ENCODE results near the gene TOPAZ1. TPM values are rescaled to one million over a fixed set of nuclear protein-coding genes. Genes with fewer than 3 reads are reported as not detected.

Gene TOPAZ1
- total and polyA plus RNA-seq, 2 of the 13 experiments (the other 11 are each of a cell fraction or from before 2014, with no cell fraction given): not detected

DNA sequence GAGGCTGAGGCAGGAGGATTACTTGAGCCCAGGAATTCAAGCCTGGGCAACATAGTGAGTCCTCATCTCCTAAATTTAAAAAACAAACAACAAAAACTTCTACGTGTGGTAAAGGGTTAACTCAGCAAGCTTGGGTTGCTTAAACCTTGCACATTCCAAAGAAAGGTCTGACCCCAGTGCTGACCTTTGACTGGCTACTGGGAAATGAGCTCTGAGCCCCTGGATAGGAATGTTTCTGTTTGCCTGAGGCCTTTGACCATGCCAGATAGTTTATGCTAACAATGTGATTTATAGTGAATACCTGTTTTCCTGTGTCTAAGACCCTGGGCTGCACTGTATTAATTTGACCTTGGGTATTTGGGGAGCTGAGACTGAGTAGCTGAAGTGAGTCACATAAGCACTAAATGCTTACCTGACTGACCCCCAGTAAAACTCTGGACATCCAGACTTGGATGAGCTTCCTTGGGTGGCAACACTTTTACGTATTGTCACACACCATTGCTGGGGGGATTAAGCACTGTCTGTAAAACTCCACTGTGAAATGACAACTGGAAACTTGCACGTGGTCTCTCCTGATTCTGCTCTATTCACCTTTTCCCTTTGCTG, 117.6 kb downstream of the TOPAZ1 start (continued):
- TF ChIP-seq, protein P1, sequence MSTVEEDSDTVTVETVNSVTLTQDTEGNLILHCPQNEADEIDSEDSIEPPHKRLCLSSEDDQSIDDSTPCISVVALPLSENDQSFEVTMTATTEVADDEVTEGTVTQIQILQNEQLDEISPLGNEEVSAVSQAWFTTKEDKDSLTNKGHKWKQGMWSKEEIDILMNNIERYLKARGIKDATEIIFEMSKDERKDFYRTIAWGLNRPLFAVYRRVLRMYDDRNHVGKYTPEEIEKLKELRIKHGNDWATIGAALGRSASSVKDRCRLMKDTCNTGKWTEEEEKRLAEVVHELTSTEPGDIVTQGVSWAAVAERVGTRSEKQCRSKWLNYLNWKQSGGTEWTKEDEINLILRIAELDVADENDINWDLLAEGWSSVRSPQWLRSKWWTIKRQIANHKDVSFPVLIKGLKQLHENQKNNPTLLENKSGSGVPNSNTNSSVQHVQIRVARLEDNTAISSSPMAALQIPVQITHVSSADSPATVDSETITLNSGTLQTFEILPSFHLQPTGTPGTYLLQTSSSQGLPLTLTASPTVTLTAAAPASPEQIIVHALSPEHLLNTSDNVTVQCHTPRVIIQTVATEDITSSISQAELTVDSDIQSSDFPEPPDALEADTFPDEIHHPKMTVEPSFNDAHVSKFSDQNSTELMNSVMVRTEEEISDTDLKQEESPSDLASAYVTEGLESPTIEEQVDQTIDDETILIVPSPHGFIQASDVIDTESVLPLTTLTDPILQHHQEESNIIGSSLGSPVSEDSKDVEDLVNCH (CRISPR knock-in tag; IDR thresholded peaks at IDR 0.05): no peak
- TF ChIP-seq, protein P2, sequence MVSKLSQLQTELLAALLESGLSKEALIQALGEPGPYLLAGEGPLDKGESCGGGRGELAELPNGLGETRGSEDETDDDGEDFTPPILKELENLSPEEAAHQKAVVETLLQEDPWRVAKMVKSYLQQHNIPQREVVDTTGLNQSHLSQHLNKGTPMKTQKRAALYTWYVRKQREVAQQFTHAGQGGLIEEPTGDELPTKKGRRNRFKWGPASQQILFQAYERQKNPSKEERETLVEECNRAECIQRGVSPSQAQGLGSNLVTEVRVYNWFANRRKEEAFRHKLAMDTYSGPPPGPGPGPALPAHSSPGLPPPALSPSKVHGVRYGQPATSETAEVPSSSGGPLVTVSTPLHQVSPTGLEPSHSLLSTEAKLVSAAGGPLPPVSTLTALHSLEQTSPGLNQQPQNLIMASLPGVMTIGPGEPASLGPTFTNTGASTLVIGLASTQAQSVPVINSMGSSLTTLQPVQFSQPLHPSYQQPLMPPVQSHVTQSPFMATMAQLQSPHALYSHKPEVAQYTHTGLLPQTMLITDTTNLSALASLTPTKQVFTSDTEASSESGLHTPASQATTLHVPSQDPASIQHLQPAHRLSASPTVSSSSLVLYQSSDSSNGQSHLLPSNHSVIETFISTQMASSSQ (IDR thresholded peaks at IDR 0.05; ENCODE audit: low read depth): peak; percentile 81
- TF ChIP-seq, protein P2 (CRISPR knock-in tag; IDR thresholded peaks at IDR 0.05; ENCODE audit: borderline replicate concordance): peak; percentile 84; the same call in 1 of the 2 replicates
- 0 out of 2 replicates have a peak, but pooled peaks have one; percentile 24 for TF ChIP-seq HIVEP1 (CRISPR knock-in tag; IDR thresholded peaks at IDR 0.05)
- no peak for TF ChIP-seq ZNF251 (CRISPR knock-in tag; IDR thresholded peaks at IDR 0.05)
- TF ChIP-seq MBD4 (IDR thresholded peaks at IDR 0.05; ENCODE audit: borderline replicate concordance, low read length): 0 out of 2 replicates have a peak, but pooled peaks have one; percentile 29
- no peak for TF ChIP-seq CAMTA2 (CRISPR knock-in tag; IDR thresholded peaks at IDR 0.05; ENCODE audit: borderline replicate concordance)
- no peak; the same call in 1 of the 2 replicates for TF ChIP-seq ZSCAN29 (CRISPR knock-in tag; conservative IDR thresholded peaks at IDR 0.05)
- peak; percentile 76; the same call in 1 of the 2 replicates for TF ChIP-seq SMAD3 (CRISPR knock-in tag; IDR thresholded peaks at IDR 0.05)
- TF ChIP-seq ESRRA (CRISPR knock-in tag; IDR thresholded peaks at IDR 0.05; ENCODE audit: low read depth): peak; percentile 91
- no peak for TF ChIP-seq FOXA1 (IDR thresholded peaks at IDR 0.05)
- TF ChIP-seq FOXA1 (CRISPR knock-in tag; IDR thresholded peaks at IDR 0.05): peak; percentile 45
- TF ChIP-seq IKZF4 (CRISPR knock-in tag; IDR thresholded peaks at IDR 0.05; ENCODE audit: borderline replicate concordance, low read depth, not compliant biosample characterization): peak; percentile 45
- peak; percentile 53 for TF ChIP-seq MEIS2 (CRISPR knock-in tag; IDR thresholded peaks at IDR 0.05)
- no peak for TF ChIP-seq ZNF318 (CRISPR knock-in tag; IDR thresholded peaks at IDR 0.05)

Measured in HepG2 (cell line).